H1 (cell line): ENCODE results near the gene RRM1. TPM values are rescaled to one million over a fixed set of nuclear protein-coding genes. Genes with fewer than 3 reads are reported as not detected.

Experiments used
- CTCF ChIA-PET: fragments of 300-600 bp; sonication (Branson Sonifier 250); formaldehyde crosslinking; loops from one replicate; lab custom pipeline; 2021; ENCODE audit not compliant: partially characterized antibody; lab: Charles Lee
- POLR2A ChIA-PET: fragments of 300-600 bp; sonication (Branson Sonifier 250); formaldehyde crosslinking; loops from one replicate; lab custom pipeline; 2021; ENCODE audit warnings: inconsistent platforms; ENCODE audit not compliant: partially characterized antibody; lab: Charles Lee
- DNase-seq, 2 experiments: peaks; one replicate each; pipeline versions ENCODE4 v3.0.0 to v3.0.0-alpha.2; 2010 to 2022; ENCODE audit warnings: low spot score in 2 of 2, low read depth in 1 of 2, mixed read lengths in 1 of 2
- FAIRE-seq: peaks from 2 replicates; lab custom pipeline; 2011; peaks lifted over from hg19 to GRCh38; lab: Jason Lieb, UNC
- H2AFZ ChIP-seq: 2 replicates; pipeline ENCODE4 v1.8.1; 2012; ENCODE audit warnings: low read length, inconsistent platforms
- H2AK5ac ChIP-seq: 2 replicates; pipeline ENCODE4 v1.6.1; 2013; ENCODE audit warnings: low read depth, low read length
- H2BK120ac ChIP-seq: replicated peaks from 2 replicates; pipeline ENCODE3; 2013; ENCODE audit warnings: low read depth, low read length, inconsistent platforms
- H2BK12ac ChIP-seq: 2 replicates; pipeline ENCODE4 v1.6.1; 2013; ENCODE audit warnings: low read depth, low read length
- H2BK15ac ChIP-seq: 2 replicates; pipeline ENCODE4 v1.6.1; 2013; ENCODE audit warnings: low read length
- H2BK20ac ChIP-seq: 2 replicates; pipeline ENCODE4 v1.6.1; 2013; ENCODE audit warnings: low read length
- H2BK5ac ChIP-seq: 2 replicates; pipeline ENCODE4 v1.6.1; 2013; ENCODE audit warnings: low read depth, low read length
- H3K14ac ChIP-seq: 2 replicates; pipeline ENCODE4 v1.6.1; 2013; ENCODE audit warnings: inconsistent platforms; ENCODE audit not compliant: insufficient read length
- H3K18ac ChIP-seq: 2 replicates; pipeline ENCODE4 v1.6.1; 2013; ENCODE audit warnings: low read length; ENCODE audit errors: extremely low read depth
- H3K23ac ChIP-seq: 2 replicates; pipeline ENCODE4 v1.6.1; 2013; ENCODE audit warnings: inconsistent platforms; ENCODE audit not compliant: insufficient read length
- H3K23me2 ChIP-seq: 2 replicates; pipeline ENCODE4 v1.6.1; 2013; ENCODE audit warnings: low read depth, low read length
- H3K27ac ChIP-seq: 2 replicates; pipeline ENCODE4 v1.6.1; 2011; ENCODE audit warnings: low read depth, low read length, inconsistent platforms
- H3K27me3 ChIP-seq, 4 experiments: replicated peaks in 1 of 4; 1 replicate in 1 of 4; 2 replicates in 3 of 4; pipeline versions ENCODE4 v1.6.1 to v1.8.1; 2011 to 2013; ENCODE audit warnings: low read length in 3 of 4, mild to moderate bottlenecking in 3 of 4, inconsistent platforms in 2 of 4, mixed read lengths in 2 of 4, moderate library complexity in 1 of 4; ENCODE audit not compliant: control insufficient read depth in 3 of 4, insufficient read depth in 3 of 4; ENCODE audit errors: extremely low read depth in 1 of 4
- H3K36me3 ChIP-seq, 4 experiments: 2 replicates each; pipeline versions ENCODE4 v1.6.1 to v1.8.1; 2011 to 2013; ENCODE audit warnings: mild to moderate bottlenecking in 4 of 4, low read length in 3 of 4, moderate library complexity in 2 of 4, control low read depth in 1 of 4, inconsistent platforms in 1 of 4; ENCODE audit not compliant: insufficient read depth in 4 of 4, control insufficient read depth in 2 of 4
- H3K4ac ChIP-seq: replicated peaks from 2 replicates; pipeline ENCODE3; 2013; ENCODE audit warnings: low read length, low read depth, mixed read lengths, inconsistent platforms; ENCODE audit not compliant: insufficient read length
- H3K4me1 ChIP-seq, 4 experiments: replicated peaks in 1 of 4; 1 replicate in 1 of 4; 2 replicates in 3 of 4; pipeline versions ENCODE4 v1.6.1 to v1.8.1; 2011 to 2013; ENCODE audit warnings: low read length in 3 of 4, inconsistent platforms in 2 of 4, mixed read lengths in 1 of 4; ENCODE audit not compliant: insufficient read depth in 4 of 4, control insufficient read depth in 3 of 4
- H3K4me2 ChIP-seq, 2 experiments: 2 replicates each; pipeline versions ENCODE4 v1.6.1 to v1.8.1; 2011 to 2013; ENCODE audit warnings: low read depth in 2 of 2, low read length in 2 of 2, control low read depth in 1 of 2, inconsistent platforms in 1 of 2, mild to moderate bottlenecking in 1 of 2; ENCODE audit not compliant: insufficient read depth in 1 of 2
- H3K4me3 ChIP-seq, 4 experiments: fragments of 200-600, 300-600 bp in 1 of 4; sonication (generic), shearing (Covaris generic), sonication (Bioruptor Twin) in 1 of 4; 2 replicates each; pipeline versions ENCODE4 v1.5.1 to v1.8.1; 2011 to 2016; ENCODE audit warnings: low read length in 4 of 4, low read depth in 3 of 4, control low read depth in 2 of 4, inconsistent platforms in 2 of 4, mild to moderate bottlenecking in 2 of 4, mixed read lengths in 1 of 4, moderate library complexity in 1 of 4; ENCODE audit not compliant: insufficient read depth in 2 of 4; ENCODE audit errors: extremely low read depth in 1 of 4
- H3K56ac ChIP-seq: replicated peaks from 2 replicates; pipeline ENCODE3; 2013; ENCODE audit warnings: low read depth, mild to moderate bottlenecking, mixed read lengths, low read length, inconsistent platforms; ENCODE audit not compliant: insufficient read length
- H3K79me1 ChIP-seq: 2 replicates; pipeline ENCODE4 v1.6.1; 2013; ENCODE audit warnings: low read depth, low read length, control low read depth
- H3K79me2 ChIP-seq, 2 experiments: 2 replicates each; pipeline versions ENCODE4 v1.6.1 to v1.8.1; 2012 to 2013; ENCODE audit warnings: low read length in 2 of 2, mild to moderate bottlenecking in 2 of 2, inconsistent platforms in 1 of 2; ENCODE audit not compliant: insufficient read depth in 2 of 2, control insufficient read depth in 1 of 2
- H3K9ac ChIP-seq, 4 experiments: replicated peaks in 1 of 4; 1 replicate in 1 of 4; 2 replicates in 3 of 4; pipeline versions ENCODE4 v1.6.1 to v1.8.1; 2011 to 2013; ENCODE audit warnings: low read depth in 3 of 4, low read length in 3 of 4, control low read depth in 2 of 4, mild to moderate bottlenecking in 2 of 4, moderate library complexity in 2 of 4, inconsistent platforms in 1 of 4; ENCODE audit errors: extremely low read depth in 1 of 4
- H3K9me3 ChIP-seq, 2 experiments: 2 replicates each; pipeline versions ENCODE4 v1.6.1 to v1.8.1; 2012 to 2013; ENCODE audit warnings: mild to moderate bottlenecking in 2 of 2, moderate library complexity in 2 of 2, control low read depth in 1 of 2, inconsistent platforms in 1 of 2, low read depth in 1 of 2, low read length in 1 of 2, mixed read lengths in 1 of 2; ENCODE audit not compliant: insufficient read depth in 2 of 2
- H4K20me1 ChIP-seq, 2 experiments: replicated peaks in 1 of 2; 2 replicates each; pipeline versions ENCODE3 to v1.8.1; 2011 to 2013; ENCODE audit warnings: inconsistent platforms in 2 of 2, low read length in 2 of 2, mild to moderate bottlenecking in 1 of 2; ENCODE audit not compliant: insufficient read depth in 2 of 2, control insufficient read depth in 1 of 2
- H4K5ac ChIP-seq: 2 replicates; pipeline ENCODE4 v1.6.1; 2013; ENCODE audit warnings: low read length, low read depth, mixed read lengths, inconsistent platforms; ENCODE audit not compliant: insufficient read length
- H4K8ac ChIP-seq: 2 replicates; pipeline ENCODE4 v1.8.0; 2013; ENCODE audit warnings: mild to moderate bottlenecking, moderate library complexity, low read length, inconsistent platforms; ENCODE audit not compliant: insufficient read depth; ENCODE audit errors: extremely low read depth
- H4K91ac ChIP-seq: replicated peaks from 2 replicates; pipeline ENCODE3; 2013; ENCODE audit warnings: low read length, mixed read lengths, inconsistent platforms; ENCODE audit not compliant: insufficient read length
- ASH2L ChIP-seq: fragments of 200-600, 300-600 bp; sonication (generic); IDR thresholded peaks from one replicate; pipeline ENCODE4 v1.7.1; 2017; ENCODE audit warnings: low read length
- CREB1 ChIP-seq: IDR thresholded peaks from 2 replicates; pipeline ENCODE4 v1.6.1; 2012; ENCODE audit warnings: inconsistent platforms
- EZH2 ChIP-seq: fragments of 200-600 bp; sonication (generic); IDR thresholded peaks from 2 replicates; pipeline ENCODE4 v1.7.1; 2012; ENCODE audit warnings: low read depth, mild to moderate bottlenecking, moderate library complexity, low read length, inconsistent platforms; ENCODE audit not compliant: severe bottlenecking
- GABPA ChIP-seq: IDR thresholded peaks from 2 replicates; pipeline ENCODE4 v1.6.1; 2011; ENCODE audit warnings: mild to moderate bottlenecking, low read length, moderate library complexity, borderline replicate concordance; ENCODE audit not compliant: insufficient read depth
- HDAC6 ChIP-seq: IDR thresholded peaks from one replicate; pipeline ENCODE4 v1.7.1; 2012; ENCODE audit warnings: low read depth, mild to moderate bottlenecking, inconsistent platforms, low read length, moderate library complexity
- POLR2AphosphoS5 ChIP-seq: IDR thresholded peaks from 2 replicates; pipeline ENCODE4 v1.6.1; 2011; ENCODE audit warnings: low read depth, low read length
- RBBP5 ChIP-seq: IDR thresholded peaks from 2 replicates; pipeline ENCODE4 v1.7.1; 2012; ENCODE audit warnings: low read depth, mild to moderate bottlenecking, inconsistent platforms, low read length, moderate library complexity, borderline replicate concordance
- RNF2 ChIP-seq: fragments of 200-900, 300-1000 bp; sonication (generic); IDR thresholded peaks from 2 replicates; pipeline ENCODE4 v1.7.1; 2016; ENCODE audit warnings: borderline replicate concordance, low read depth, mild to moderate bottlenecking, antibody characterized with exemption, low read length; ENCODE audit not compliant: poor library complexity, severe bottlenecking; ENCODE audit errors: missing control alignments
- SIN3A ChIP-seq, 2 experiments: IDR thresholded peaks in 1 of 2; conservative IDR thresholded peaks in 1 of 2; 2 replicates each; pipeline ENCODE4 v1.6.1; 2011 to 2012; ENCODE audit warnings: low read length in 2 of 2, improper control_type of control experiment in 1 of 2, low read depth in 1 of 2, mild to moderate bottlenecking in 1 of 2
- TBP ChIP-seq: IDR thresholded peaks from 2 replicates; pipeline ENCODE4 v1.6.1; 2011; ENCODE audit warnings: low read depth, low read length, improper control_type of control experiment
- WGBS, 2 experiments: shearing (Covaris generic) in 1 of 2; methylation state at CpG; one replicate each; pipeline versions ENCODE4 v1.1.6 to v1.1.7; 2013 to 2015; ENCODE audit warnings: low lambda C conversion rate in 2 of 2, mixed read lengths in 2 of 2, inconsistent platforms in 1 of 2, low coverage in 1 of 2, missing lambda C conversion rate in 1 of 2; ENCODE audit not compliant: insufficient replicate concordance in 2 of 2, insufficient coverage in 1 of 2, insufficient read length in 1 of 2; ENCODE audit errors: extremely low coverage in 1 of 2, missing lambda C conversion rate in 1 of 2; 5-methylcytosine and 5-hydroxymethylcytosine counted together
- polyA plus RNA-seq, 7 experiments: library from polyadenylated mRNA; depleted of rRNA in 3 of 7; stranded (reverse) in 5 of 7; unstranded in 2 of 7; fragments of >200 nt in 5 of 7; fragments of 200-250 nt in 2 of 7; gene quantifications; 1 replicate in 5 of 7; 2 replicates in 1 of 7; 4 replicates in 1 of 7; pipeline versions ENCODE4 v1.2.1 to v1.2.3, GENCODE V29; 2011 to 2013; ENCODE audit warnings: missing spikeins in 2 of 7, mixed read lengths in 2 of 7
- total RNA-seq: library from RNA; stranded (reverse); fragmentation: NEBNext Ultra II Directional; extraction: Animal tissue kit (Norgen Biotek cat#: 25700); gene quantifications from 2 replicates; pipeline ENCODE4 v1.2.1, GENCODE V29; 2021
- TF ChIP-seq, protein P1 (sequence below): IDR thresholded peaks from 2 replicates; pipeline ENCODE4 v1.6.1; 2012; ENCODE audit warnings: inconsistent platforms
- TF ChIP-seq, protein P2 (sequence below): IDR thresholded peaks from 2 replicates; pipeline ENCODE4 v1.6.1; 2012; ENCODE audit warnings: low read length, inconsistent platforms

Gene RRM1
- total and polyA plus RNA-seq, 2 of the 8 experiments (the other 6 are each of a cell fraction or from before 2014, with no cell fraction given): 63.6 to 126 TPM

DNA sequence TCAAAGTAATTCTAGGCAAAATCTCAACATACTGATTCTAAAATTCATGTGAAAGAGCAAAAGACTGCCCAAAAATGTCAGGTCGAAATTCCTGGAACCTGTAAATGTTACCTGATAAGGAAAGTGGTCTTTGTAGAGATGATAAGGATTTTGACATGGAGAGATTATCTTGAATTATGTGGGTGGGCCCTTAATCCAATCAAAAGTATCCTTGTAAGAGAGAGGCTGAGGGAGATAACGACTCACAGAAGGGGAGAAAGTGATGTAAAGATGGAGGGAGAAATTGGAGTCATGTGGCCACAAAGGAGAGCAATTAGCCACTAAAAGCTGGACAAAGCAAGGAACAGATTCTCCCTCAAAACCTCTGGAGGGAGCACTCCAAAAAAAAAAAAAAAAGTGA, 20.5 kb downstream of the RRM1 start:
- H3K18ac ChIP-seq: no peak overlapping the region
- no peaks in the 10 kb centered on the region for H3K79me2 ChIP-seq
- no peaks in the 10 kb centered on the region for H3K27me3 ChIP-seq
- no peak overlapping the region for H3K4ac ChIP-seq
- no peak overlapping the region for H3K4me2 ChIP-seq
- FAIRE-seq (no peak), DNase-seq (no peak)
- 82% methylated on average over 2 of the region's 2 CpGs; no CpG with 5 or more reads in 1 of the 2 experiments for WGBS, 2 experiments
- H3K4me1 ChIP-seq: no peaks in the 10 kb centered on the region
- no peak overlapping the region for H3K4me3 ChIP-seq
- H3K9me3 ChIP-seq: no peaks in the 10 kb centered on the region
- H3K23ac ChIP-seq: no peak overlapping the region
- H3K56ac ChIP-seq: no peak overlapping the region
- H3K36me3 ChIP-seq: peaks cover 3 to 45% (median 23%) of the 10 kb centered on the region in 4 experiments; a peak in 5 of 8 replicates
- no peak overlapping the region for H2AFZ ChIP-seq
- no peak overlapping the region for H4K8ac ChIP-seq
- H3K9ac ChIP-seq: no peak overlapping the region
- H4K20me1 ChIP-seq: no peaks in the 10 kb centered on the region
- no peak overlapping the region for H2BK20ac ChIP-seq
- CTCF ChIA-PET: no interaction called here
- no peak overlapping the region for H3K14ac ChIP-seq
- no peak overlapping the region for H3K27ac ChIP-seq
- no peak overlapping the region for H2BK12ac ChIP-seq
- POLR2A ChIA-PET: no interaction called here
- no peak overlapping the region for H4K91ac ChIP-seq
- no peaks in the 10 kb centered on the region for H3K23me2 ChIP-seq
- no peaks in the 10 kb centered on the region for H3K79me1 ChIP-seq
- H2AK5ac ChIP-seq: no peak overlapping the region
- no peak overlapping the region for H2BK120ac ChIP-seq
- H2BK15ac ChIP-seq: no peak overlapping the region
- H2BK5ac ChIP-seq: no peak overlapping the region
- no peak overlapping the region for H4K5ac ChIP-seq
- TF ChIP-seq EZH2 (no peak), SIN3A (conservative IDR thresholded peaks at IDR 0.05 in 1 of 2, IDR thresholded peaks at IDR 0.05 in 1 of 2; ENCODE audit: low read depth in 1 of 2, low read length in 2 of 2) (no peak), GABPA (no peak), POLR2AphosphoS5 (no peak), CREB1 (no peak), HDAC6 (no peak), RNF2 (no peak), RBBP5 (no peak), TBP (no peak), ASH2L (no peak)
- TF ChIP-seq, protein P1, sequence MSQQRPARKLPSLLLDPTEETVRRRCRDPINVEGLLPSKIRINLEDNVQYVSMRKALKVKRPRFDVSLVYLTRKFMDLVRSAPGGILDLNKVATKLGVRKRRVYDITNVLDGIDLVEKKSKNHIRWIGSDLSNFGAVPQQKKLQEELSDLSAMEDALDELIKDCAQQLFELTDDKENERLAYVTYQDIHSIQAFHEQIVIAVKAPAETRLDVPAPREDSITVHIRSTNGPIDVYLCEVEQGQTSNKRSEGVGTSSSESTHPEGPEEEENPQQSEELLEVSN: no peak
- TF ChIP-seq, protein P2, sequence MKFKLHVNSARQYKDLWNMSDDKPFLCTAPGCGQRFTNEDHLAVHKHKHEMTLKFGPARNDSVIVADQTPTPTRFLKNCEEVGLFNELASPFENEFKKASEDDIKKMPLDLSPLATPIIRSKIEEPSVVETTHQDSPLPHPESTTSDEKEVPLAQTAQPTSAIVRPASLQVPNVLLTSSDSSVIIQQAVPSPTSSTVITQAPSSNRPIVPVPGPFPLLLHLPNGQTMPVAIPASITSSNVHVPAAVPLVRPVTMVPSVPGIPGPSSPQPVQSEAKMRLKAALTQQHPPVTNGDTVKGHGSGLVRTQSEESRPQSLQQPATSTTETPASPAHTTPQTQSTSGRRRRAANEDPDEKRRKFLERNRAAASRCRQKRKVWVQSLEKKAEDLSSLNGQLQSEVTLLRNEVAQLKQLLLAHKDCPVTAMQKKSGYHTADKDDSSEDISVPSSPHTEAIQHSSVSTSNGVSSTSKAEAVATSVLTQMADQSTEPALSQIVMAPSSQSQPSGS: no peak
